NT2/D1 (cell line): ENCODE measurements around the gene ATG4C.

Source experiments
- DNase-seq: peaks from one replicate; pipeline ENCODE4 v3.0.0-alpha.2; 2011; ENCODE audit warnings: low read depth, low spot score
- H3K27me3 ChIP-seq: 2 replicates; pipeline ENCODE4 v1.6.0; 2011; ENCODE audit warnings: mild to moderate bottlenecking; ENCODE audit not compliant: insufficient read length, insufficient read depth
- H3K36me3 ChIP-seq: 2 replicates; pipeline ENCODE4 v1.6.1; 2011; ENCODE audit warnings: mild to moderate bottlenecking, low read length, mixed read lengths; ENCODE audit not compliant: insufficient read depth, insufficient read length
- H3K4me1 ChIP-seq: 2 replicates; pipeline ENCODE4 v1.5.1; 2011; ENCODE audit not compliant: insufficient read depth, insufficient read length
- H3K4me3 ChIP-seq: 2 replicates; pipeline ENCODE4 v1.5.1; 2011; ENCODE audit warnings: low read depth; ENCODE audit not compliant: insufficient read length
- H3K9ac ChIP-seq: 2 replicates; pipeline ENCODE4 v1.6.0; 2011; ENCODE audit warnings: low read depth; ENCODE audit not compliant: insufficient read length
- H3K9me3 ChIP-seq: 2 replicates; pipeline ENCODE4 v1.5.1; 2011; ENCODE audit warnings: mild to moderate bottlenecking, low read length; ENCODE audit not compliant: insufficient read depth
- SUZ12 ChIP-seq: IDR thresholded peaks from 2 replicates; pipeline ENCODE4 v1.6.1; 2011; ENCODE audit not compliant: insufficient read length, insufficient read depth; ENCODE audit errors: extremely low read depth
- YY1 ChIP-seq: IDR thresholded peaks from 2 replicates; pipeline ENCODE4 v1.6.1; 2011; ENCODE audit not compliant: insufficient read length, insufficient read depth
- ZNF274 ChIP-seq: IDR thresholded peaks from 2 replicates; pipeline ENCODE4 v1.6.1; 2011; ENCODE audit warnings: mild to moderate bottlenecking, low read depth, low read length

ATG4C gene

DNA sequence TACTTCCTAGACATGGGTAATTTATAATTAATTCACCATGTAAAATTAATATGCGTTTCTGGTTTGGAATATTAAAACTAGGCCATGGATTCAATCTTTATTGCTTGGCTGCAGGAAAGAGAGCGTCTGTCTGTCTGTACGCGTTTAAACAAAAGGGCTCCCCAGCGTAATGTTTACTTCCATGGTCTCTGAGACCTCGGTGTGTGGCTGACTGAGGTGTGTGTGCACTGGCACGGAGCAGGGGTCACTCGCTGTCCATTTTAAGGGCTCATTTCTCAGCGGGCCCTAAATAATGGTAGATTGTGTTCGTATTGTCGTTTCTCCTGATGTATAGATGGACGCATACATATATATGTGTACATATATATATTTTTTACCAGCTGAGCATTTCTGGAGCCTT is 119.6 kb downstream of the ATG4C start:
- H3K36me3 ChIP-seq: no peaks in the 10 kb centered on the region
- H3K27me3 ChIP-seq: no peaks in the 10 kb centered on the region
- no peaks in the 10 kb centered on the region for H3K4me1 ChIP-seq
- H3K9ac ChIP-seq: no peak overlapping the region
- no peak for TF ChIP-seq YY1
- TF ChIP-seq ZNF274: no peak
- no peak for TF ChIP-seq SUZ12
- no peaks in the 10 kb centered on the region for H3K9me3 ChIP-seq
- no peak overlapping the region for H3K4me3 ChIP-seq
- no peak for DNase-seq

DNA sequence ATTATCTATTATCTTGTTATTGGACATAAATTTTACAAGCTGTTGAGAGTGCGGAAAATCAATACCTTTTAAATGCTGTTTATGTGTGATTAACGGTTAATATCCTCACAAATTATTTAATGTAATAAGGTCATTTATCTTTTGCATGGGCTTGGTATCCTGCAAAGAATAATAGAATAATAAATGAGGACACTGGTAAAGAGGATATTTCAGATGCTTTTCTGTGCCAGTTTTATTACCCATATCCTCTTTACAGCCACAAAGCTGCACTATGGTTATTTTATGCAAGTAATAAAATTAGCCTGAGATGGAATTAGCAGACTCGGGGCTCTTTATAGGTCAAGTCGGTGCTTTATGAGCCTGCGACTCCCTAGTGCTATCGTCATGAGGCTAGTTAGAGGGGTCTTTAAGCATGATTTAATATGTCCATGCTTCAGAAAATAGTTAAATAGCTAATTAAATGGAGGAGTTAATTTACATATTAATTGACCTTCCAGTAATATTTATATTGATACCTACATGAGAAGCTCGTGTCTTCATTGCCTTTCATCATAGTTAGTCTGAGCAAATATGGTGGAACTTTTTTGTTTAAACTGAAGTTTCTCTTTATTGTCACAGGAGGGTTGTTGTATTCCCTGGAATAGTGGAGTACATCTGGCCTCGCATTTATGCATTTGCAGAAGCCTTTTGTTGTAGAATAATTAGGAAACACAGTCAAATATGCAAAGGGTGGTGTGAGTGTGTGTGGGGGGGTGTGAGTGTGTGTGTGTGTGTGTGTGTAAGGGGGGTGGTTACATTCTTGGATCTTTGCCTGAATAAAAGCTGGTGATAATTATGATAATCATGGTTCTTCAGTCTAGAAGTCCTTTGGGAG is 120.3 kb downstream of the ATG4C start:
- Histone ChIP-seq H3K4me3 (no peak overlapping the region), H3K9me3 (no peaks in the 10 kb centered on the region), H3K9ac (no peak overlapping the region), H3K27me3 (no peaks in the 10 kb centered on the region), H3K4me1 (no peaks in the 10 kb centered on the region), H3K36me3 (no peaks in the 10 kb centered on the region)
- DNase-seq: no peak
- no peak for TF ChIP-seq YY1
- TF ChIP-seq SUZ12: no peak
- TF ChIP-seq ZNF274: no peak

DNA sequence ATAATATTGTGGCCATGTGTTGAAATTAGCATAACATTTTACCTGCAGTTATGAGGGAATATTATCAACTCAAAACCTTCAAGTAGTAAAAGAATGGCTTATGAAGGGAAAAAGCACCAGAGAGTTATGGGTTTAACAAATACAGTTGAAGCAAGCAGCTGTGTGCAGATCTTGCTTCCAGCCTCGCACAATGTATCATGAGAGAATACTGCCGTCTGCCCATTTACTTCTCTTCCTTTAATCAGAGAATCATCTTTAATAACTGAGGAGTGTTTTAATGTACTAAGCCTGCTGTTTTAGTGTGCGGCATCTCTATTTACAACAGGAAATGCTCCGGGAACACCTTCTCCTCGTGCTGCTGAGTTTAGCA is 120.9 kb downstream of the ATG4C start:
- H3K27me3 ChIP-seq: no peaks in the 10 kb centered on the region
- no peaks in the 10 kb centered on the region for H3K36me3 ChIP-seq
- H3K4me3 ChIP-seq: no peak overlapping the region
- no peak overlapping the region for H3K9ac ChIP-seq
- H3K4me1 ChIP-seq: no peaks in the 10 kb centered on the region
- DNase-seq: no peak
- no peak for TF ChIP-seq YY1
- TF ChIP-seq ZNF274: no peak
- H3K9me3 ChIP-seq: no peaks in the 10 kb centered on the region

DNA sequence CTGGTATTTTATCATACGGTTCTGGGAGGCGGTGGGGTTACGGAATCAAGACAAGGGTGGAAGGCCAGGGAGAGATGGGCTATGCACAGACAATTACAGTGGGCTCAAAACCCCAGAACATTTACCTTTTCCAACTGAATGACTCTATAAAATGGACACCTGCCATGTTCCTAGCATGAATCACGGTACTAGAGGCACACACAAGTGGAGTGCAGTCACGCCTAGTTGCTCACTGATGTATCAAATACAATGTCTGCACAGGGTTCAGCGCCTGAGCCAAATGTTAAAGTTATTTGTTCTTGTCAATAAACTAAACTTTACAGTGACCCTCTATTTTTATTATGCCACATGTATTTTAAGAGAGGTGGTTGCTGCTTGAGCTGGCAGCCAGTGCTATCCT is 121.4 kb downstream of the ATG4C start:
- Histone ChIP-seq H3K4me1 (no peaks in the 10 kb centered on the region), H3K36me3 (no peaks in the 10 kb centered on the region), H3K4me3 (no peak overlapping the region), H3K9ac (no peak overlapping the region), H3K27me3 (no peaks in the 10 kb centered on the region), H3K9me3 (no peaks in the 10 kb centered on the region)
- DNase-seq: no peak
- TF ChIP-seq ZNF274 (no peak), YY1 (no peak), SUZ12 (no peak)

DNA sequence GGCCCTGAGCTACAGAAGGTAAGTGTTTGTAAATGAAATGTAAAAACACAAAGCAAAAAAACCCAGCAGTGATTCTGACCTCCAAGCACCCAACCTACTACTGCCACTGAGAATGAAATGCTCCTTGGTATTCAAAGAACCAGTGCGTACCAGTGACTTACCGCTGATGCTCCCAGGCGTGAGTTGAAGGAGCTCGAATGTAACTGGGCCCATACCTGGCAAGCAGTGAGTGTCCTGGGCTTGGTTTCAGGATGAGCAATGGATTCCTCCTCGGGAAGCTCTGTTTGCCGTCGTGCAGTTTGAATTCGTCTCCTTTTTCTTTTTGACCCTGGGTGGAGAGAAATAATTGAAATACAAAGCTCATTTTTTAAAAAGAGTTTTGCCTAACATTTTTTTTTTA is 121.9 kb downstream of the ATG4C start:
- Histone ChIP-seq H3K4me1 (no peaks in the 10 kb centered on the region), H3K9me3 (no peaks in the 10 kb centered on the region), H3K36me3 (no peaks in the 10 kb centered on the region), H3K9ac (no peak overlapping the region), H3K4me3 (no peak overlapping the region), H3K27me3 (no peaks in the 10 kb centered on the region)
- no peak for TF ChIP-seq ZNF274
- TF ChIP-seq SUZ12: no peak
- no peak for TF ChIP-seq YY1
- no peak for DNase-seq

DNA sequence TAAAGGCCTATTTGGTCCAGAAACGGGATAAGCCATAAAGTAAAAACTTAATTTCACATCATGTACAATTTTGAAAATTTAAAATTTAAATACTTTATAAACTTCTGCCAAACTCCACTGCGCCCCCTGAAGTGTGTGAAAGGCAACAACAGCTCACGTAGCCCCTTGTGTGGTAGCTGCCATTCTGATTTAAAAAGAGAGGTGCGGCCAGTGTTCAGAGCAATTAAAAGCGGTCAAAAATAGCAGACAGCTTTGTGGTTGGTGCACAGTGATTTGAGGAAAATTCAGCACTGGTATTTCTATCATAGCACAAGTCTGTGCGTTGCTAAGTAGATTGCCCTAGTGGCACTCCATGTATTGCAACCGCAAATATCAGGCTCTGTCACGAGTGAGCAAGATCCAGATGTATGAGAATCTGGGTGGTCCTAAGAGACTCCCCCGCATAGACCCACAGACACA is 122.5 kb downstream of the ATG4C start:
- H3K9ac ChIP-seq: no peak overlapping the region
- DNase-seq: no peak
- no peaks in the 10 kb centered on the region for H3K36me3 ChIP-seq
- no peaks in the 10 kb centered on the region for H3K27me3 ChIP-seq
- TF ChIP-seq ZNF274 (no peak), SUZ12 (no peak), YY1 (no peak)
- H3K4me3 ChIP-seq: no peak overlapping the region
- H3K4me1 ChIP-seq: no peaks in the 10 kb centered on the region
- H3K9me3 ChIP-seq: no peaks in the 10 kb centered on the region

DNA sequence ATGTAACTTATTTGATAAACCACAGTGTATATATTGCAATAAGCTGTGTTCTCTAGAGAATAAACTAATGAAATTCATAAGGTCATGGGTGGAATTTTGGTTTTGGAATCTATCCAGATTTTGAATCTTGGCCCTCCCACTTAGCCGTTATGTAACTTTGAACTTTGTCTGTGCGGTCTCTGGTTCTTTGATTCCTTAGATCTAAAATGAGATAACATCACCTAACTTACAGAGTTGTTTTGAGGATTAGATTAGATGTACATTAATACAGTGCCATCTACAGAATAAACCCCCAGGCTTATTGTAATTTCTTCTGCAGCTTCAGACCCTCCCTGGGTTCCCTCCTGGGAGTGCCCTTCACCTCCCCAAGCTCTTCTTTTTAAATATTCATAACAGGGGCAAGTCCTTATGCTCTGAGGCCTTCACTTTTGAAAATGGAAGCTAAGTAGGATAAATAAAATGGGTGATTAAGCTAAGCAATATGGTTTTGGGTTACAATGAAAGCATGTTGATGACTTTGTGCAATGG is 124.3 kb downstream of the ATG4C start:
- TF ChIP-seq SUZ12: no peak
- no peaks in the 10 kb centered on the region for H3K4me1 ChIP-seq
- H3K27me3 ChIP-seq: no peaks in the 10 kb centered on the region
- no peaks in the 10 kb centered on the region for H3K36me3 ChIP-seq
- H3K9me3 ChIP-seq: no peaks in the 10 kb centered on the region
- H3K4me3 ChIP-seq: no peak overlapping the region
- DNase-seq: no peak
- no peak overlapping the region for H3K9ac ChIP-seq
